NOMO-1 treated with dmso at 0.1 percent for 144 hours (cell line): ENCODE results near the gene GNAI1.

Experiments used
- DNase-seq: peaks from one replicate; lab custom pipeline; 2025; ENCODE audit not compliant: unreplicated experiment; lab: John Stamatoyannopoulos, UW

Gene GNAI1

GRCh38 chr7:80204919-80205318, 70.3 kb downstream of the GNAI1 start:
- DNase-seq: no peak

- no peak for DNase-seq
These were observed 72.1 kb downstream of the GNAI1 start for GRCh38 chr7:80206763-80207162.

- DNase-seq: peak; percentile 35
These were observed 72.9 kb downstream of the GNAI1 start for GRCh38 chr7:80207501-80207900.

GRCh38 chr7:80208700-80209099, 74.1 kb downstream of the GNAI1 start:
- no peak for DNase-seq

GRCh38 chr7:80210400-80210799, 75.8 kb downstream of the GNAI1 start:
- no peak for DNase-seq

- no peak for DNase-seq
These were observed 79.2 kb downstream of the GNAI1 start for GRCh38 chr7:80213814-80214213.

- DNase-seq: no peak
These were observed 81.1 kb downstream of the GNAI1 start for GRCh38 chr7:80215734-80216133.

GRCh38 chr7:80216996-80217842, 82.6 kb downstream of the GNAI1 start:
- no peak for DNase-seq

GRCh38 chr7:80218723-80219122, 84.1 kb downstream of the GNAI1 start:
- DNase-seq: no peak

GRCh38 chr7:80220022-80220634, 85.5 kb downstream of the GNAI1 start:
- DNase-seq: no peak

- DNase-seq: no peak
These were observed 89.8 kb downstream of the GNAI1 start for GRCh38 chr7:80224415-80224814.

- DNase-seq: no peak
These were observed 90.7 kb downstream of the GNAI1 start for GRCh38 chr7:80225361-80225760.

GRCh38 chr7:80226629-80227028, 92.0 kb downstream of the GNAI1 start:
- no peak for DNase-seq

- DNase-seq: no peak
These were observed 95.7 kb downstream of the GNAI1 start for GRCh38 chr7:80230327-80230726.

- no peak for DNase-seq
These were observed 97.1 kb downstream of the GNAI1 start for GRCh38 chr7:80231707-80232106.

- no peak for DNase-seq
These were observed 98.5 kb downstream of the GNAI1 start for GRCh38 chr7:80232979-80233724.

GRCh38 chr7:80235334-80235733, 100.7 kb downstream of the GNAI1 start:
- no peak for DNase-seq

GRCh38 chr7:80236681-80237080, 102.0 kb downstream of the GNAI1 start:
- no peak for DNase-seq

- DNase-seq: no peak
These were observed 105.8 kb downstream of the GNAI1 start for GRCh38 chr7:80240265-80241025.

GRCh38 chr7:80241671-80242070, 107.0 kb downstream of the GNAI1 start:
- DNase-seq: no peak

- DNase-seq: no peak
These were observed 108.8 kb downstream of the GNAI1 start for GRCh38 chr7:80243425-80243824.
